A673 (cell line): ENCODE data around the gene CAPN2. TPM values are rescaled to one million over a fixed set of nuclear protein-coding genes. Genes with fewer than 3 reads are reported as not detected.

Experiments
- BruUV-seq: library from RNA; stranded (reverse); fragments of 400-500 nt; replicated peaks from 2 replicates; lab custom pipeline; 2021; lab: Mats Ljungman, UMichigan
- CTCF ChIA-PET: fragments of 300-600 bp; sonication (Branson Sonifier 250); formaldehyde crosslinking; loops from one replicate; lab custom pipeline; 2022; ENCODE audit warnings: antibody characterized with exemption; lab: Charles Lee
- POLR2A ChIA-PET: fragments of 300-600 bp; sonication (Branson Sonifier 250); formaldehyde crosslinking; loops from one replicate; lab custom pipeline; 2022; ENCODE audit warnings: antibody characterized with exemption; ENCODE audit not compliant: low non-redundant PET; lab: Charles Lee
- DNase-seq: peaks from one replicate; pipeline ENCODE4 v3.0.0-alpha.2; 2015; ENCODE audit warnings: low spot score
- H3K27ac ChIP-seq: fragments of 200-600 bp; sonication (generic); 2 replicates; pipeline ENCODE4 v1.5.1; 2016; ENCODE audit warnings: mixed run types, low read depth, mild to moderate bottlenecking, mixed read lengths, antibody characterized with exemption, low read length; ENCODE audit not compliant: poor library complexity, severe bottlenecking
- H3K27me3 ChIP-seq: fragments of 200-600 bp; sonication (generic); replicated peaks from 2 replicates; pipeline ENCODE4 v1.6.1; 2017; ENCODE audit warnings: mixed run types, low read depth, mild to moderate bottlenecking, mixed read lengths, antibody characterized with exemption, low read length; ENCODE audit not compliant: insufficient read depth, poor library complexity
- H3K36me3 ChIP-seq: fragments of 200-600 bp; sonication (generic); 2 replicates; pipeline ENCODE4 v1.6.1; 2016; ENCODE audit warnings: mixed run types, mild to moderate bottlenecking, mixed read lengths, antibody characterized with exemption, low read length; ENCODE audit not compliant: insufficient read depth, poor library complexity, severe bottlenecking
- H3K4me1 ChIP-seq: fragments of 200-600 bp; sonication (generic); 2 replicates; pipeline ENCODE4 v1.6.1; 2017; ENCODE audit warnings: mixed run types, mild to moderate bottlenecking, mixed read lengths, antibody characterized with exemption, low read length; ENCODE audit not compliant: insufficient read depth, poor library complexity, severe bottlenecking
- H3K4me3 ChIP-seq: fragments of 200-600 bp; sonication (generic); 2 replicates; pipeline ENCODE4 v1.5.1; 2016; ENCODE audit warnings: low read depth, mixed run types, mild to moderate bottlenecking, mixed read lengths, low read length; ENCODE audit not compliant: poor library complexity, severe bottlenecking
- H3K9me3 ChIP-seq: fragments of 200-600 bp; sonication (generic); 2 replicates; pipeline ENCODE4 v1.6.1; 2016; ENCODE audit warnings: mixed run types, low read depth, mild to moderate bottlenecking, mixed read lengths, antibody characterized with exemption, low read length; ENCODE audit not compliant: poor library complexity, severe bottlenecking
- CTCF ChIP-seq: fragments of 300-800, 200-600 bp; sonication (generic); conservative IDR thresholded peaks from 2 replicates; pipeline ENCODE4 v1.5.1; 2017; ENCODE audit warnings: low read depth, mild to moderate bottlenecking, antibody characterized with exemption, low read length, moderate library complexity, mixed read lengths
- EZH2 ChIP-seq: fragments of 200-600 bp; sonication (generic); IDR thresholded peaks from 2 replicates; pipeline ENCODE4 v1.6.1; 2017; ENCODE audit warnings: borderline replicate concordance, low read depth, mild to moderate bottlenecking, mixed read lengths, antibody characterized with exemption, low read length; ENCODE audit not compliant: poor library complexity, severe bottlenecking
- intact Hi-C: fragments of 100-400 bp; cut with micrococcal nuclease; formaldehyde crosslinking; loops from one replicate; pipeline ENCODE4 v1.10.0; 2022; ENCODE audit not compliant: unreplicated experiment
- total RNA-seq: library from RNA; stranded (reverse); gene quantifications from 2 replicates; pipeline ENCODE4 v1.2.3, GENCODE V29; 2021

Gene CAPN2
- total RNA-seq, 1 experiment from 2014 or later: 137 TPM

- no peaks in the 10 kb centered on the region for H3K36me3 ChIP-seq
- no peaks in the 10 kb centered on the region for H3K9me3 ChIP-seq
- ChIA-PET CTCF (no interaction called here), POLR2A (no interaction called here)
- DNase-seq: no peak
- TF ChIP-seq CTCF: no peak
- TF ChIP-seq EZH2: no peak
- intact Hi-C loops: no loop called here
- no peak overlapping the region for H3K27ac ChIP-seq
- H3K4me1 ChIP-seq: peaks cover 64% of the 10 kb centered on the region
- H3K4me3 ChIP-seq: no peak overlapping the region
- no TSS peak for BruUV-seq
- H3K27me3 ChIP-seq: no peaks in the 10 kb centered on the region
Measured at GRCh38 chr1:223824712-223825111, 112.4 kb downstream of the CAPN2 start.

Other genes with a start within 250 kb of the CAPN2 start
- gene CAPN8, start 46.8 kb upstream of the CAPN2 start, total RNA-seq: not detected in 2 replicates
- 77.8 and 93.3 TPM in 2 replicates for gene TP53BP2, start 133.4 kb downstream of the CAPN2 start, total RNA-seq